ENCODE measurements around the gene KIAA1958.

Gene KIAA1958

DNA sequence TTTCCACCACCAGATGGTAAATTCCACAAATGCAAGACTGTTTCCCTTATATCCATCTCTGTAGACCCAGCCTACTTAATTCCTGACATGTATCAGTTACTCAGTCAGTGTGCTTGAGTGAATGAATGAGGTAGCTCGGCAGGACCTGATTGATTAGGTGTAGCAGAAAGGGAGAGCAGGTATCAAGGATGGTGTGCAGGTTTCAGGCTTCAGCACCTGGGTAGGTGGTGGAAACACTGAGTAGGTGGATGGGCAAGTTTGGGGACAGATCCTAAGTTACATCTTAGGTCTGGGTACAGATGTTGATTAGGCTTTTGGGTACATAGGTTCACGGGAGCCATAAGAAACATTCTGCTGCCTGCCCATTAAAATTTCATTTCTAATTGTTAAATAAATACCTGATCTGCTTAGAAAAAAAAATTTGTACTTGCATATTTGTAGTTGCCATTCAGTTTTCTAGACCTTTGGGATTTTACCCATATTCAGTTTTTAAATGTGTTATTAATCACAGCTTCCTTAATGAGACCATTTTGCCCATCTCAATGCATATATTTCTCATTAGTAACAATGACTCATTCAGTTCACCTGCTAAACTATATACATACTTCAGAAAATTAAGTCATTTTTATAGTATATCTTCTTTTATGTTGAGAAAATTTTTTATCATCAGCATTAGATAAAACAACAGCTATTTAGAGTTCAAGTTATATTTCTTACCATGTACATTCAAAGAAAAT lies 119.5 kb downstream of the KIAA1958 start:
- no peak for DNase-seq

DNA sequence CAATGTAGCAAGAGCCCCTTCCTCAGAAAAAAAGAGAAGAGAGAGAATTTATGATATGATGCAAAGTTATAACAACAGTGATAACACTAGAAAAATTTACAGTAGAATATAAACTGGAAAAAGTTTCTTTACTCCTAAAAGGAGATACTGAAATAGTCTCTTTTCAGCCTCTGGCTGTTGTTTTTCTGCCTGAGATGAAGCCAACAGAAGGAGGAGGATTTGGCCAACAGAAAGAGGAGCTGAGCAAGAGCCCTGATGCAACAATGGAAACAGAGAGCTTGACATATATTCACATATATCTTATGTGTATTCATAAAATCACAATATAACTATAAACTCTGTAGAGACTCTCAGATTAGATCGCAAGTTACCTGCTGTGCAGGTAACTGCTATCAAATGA lies 122.2 kb downstream of the KIAA1958 start:
- no peak for DNase-seq

DNA sequence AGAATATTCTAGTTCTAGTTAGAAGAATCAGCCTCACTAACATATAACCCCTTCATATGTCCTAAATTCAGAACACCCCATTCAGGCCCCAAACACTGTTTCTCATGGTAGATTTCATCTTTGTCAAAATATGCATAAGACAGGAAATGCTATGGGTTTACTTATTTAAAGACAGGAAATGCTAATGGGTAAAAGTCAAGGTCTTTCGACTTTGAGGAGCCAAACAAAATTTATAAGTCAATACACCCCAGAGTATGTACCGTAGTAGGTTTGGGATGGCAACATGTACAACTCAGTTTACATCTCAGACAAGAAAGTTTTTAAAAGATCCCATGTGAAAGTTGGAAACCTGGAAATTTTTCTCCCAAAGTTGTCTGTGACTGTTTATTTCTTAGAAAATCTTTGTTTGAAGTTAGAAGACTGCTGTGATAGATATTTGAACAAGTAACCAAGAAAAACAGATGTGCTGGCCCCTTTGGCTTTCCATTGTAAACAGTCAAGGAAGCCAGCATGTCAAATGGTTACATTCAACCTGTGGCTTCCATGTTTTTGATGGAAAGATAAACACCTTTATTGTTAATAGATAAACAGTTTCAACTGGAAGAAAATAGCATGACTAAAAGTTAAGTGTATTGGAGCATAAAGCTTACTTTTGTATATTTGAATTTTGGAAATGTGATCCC lies 129.1 kb downstream of the KIAA1958 start:
- DNase-seq: no peak

DNA sequence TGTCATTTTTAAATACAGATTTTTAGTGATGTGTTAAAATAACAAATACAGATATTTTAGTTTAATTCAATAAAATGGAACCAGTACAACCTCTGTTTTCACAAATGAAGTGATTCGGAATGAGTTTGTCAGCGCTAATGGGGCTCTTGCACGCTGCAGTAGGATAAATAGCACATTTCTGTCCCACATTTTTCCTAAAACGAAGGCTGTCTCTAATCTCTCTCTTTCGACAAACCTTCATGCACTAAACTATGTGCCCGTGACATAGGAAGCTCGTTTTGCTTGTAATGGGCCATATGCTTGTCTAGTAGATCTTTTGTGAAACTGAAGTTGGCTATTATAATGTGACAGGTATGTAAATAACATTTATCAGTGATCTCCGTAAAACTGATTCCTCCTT lies 130.7 kb downstream of the KIAA1958 start:
- no peak for DNase-seq

DNA sequence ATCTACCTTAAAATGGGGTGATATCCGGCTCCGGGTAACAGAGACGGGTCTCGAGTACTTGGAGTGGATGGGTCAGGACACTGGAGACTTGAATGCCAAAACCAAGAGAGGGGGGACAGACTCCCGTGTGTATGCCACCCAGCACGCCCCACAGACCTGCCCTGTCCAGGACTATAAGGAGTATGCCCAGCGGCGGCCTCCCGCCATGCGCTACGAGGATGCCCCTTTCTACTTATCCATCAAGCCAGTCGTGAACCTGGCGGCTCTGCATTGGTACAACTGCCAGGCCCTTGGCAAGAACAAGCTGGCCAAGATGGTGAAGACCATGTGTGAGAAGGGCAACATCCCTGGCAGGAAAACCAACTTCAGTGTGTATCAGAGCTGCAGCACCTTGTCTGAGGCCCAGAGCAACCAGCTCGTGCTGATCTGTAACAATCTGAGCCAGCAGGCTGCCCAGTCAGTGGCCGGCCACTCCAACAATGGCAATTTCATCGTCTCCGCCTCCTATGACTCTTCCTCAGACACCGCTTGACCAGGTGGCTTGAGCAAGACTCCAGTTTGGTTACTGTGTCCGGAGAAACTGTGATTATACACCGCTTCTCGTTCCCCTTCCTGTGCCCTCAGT lies 131.9 kb downstream of the KIAA1958 start:
- no peak for DNase-seq

DNA sequence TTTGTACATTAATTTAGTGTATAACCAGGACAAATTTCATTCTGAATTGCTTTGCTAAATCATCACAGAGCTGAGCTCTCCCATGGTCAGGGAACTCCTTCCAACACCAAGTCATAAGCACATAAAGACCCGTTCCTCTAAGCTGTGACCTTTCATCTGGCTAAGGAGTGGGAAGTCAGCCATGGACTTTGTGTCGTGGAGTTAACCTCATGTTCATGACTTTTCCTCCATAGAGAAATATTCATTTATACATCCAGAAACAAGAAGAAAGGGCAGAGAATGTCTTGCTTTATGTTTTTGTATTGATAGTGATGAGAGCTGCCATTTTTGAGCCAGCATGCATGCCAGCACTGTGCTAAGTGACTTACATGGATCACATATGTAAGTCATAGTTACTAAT lies 133.8 kb downstream of the KIAA1958 start:
- DNase-seq: no peak

DNA sequence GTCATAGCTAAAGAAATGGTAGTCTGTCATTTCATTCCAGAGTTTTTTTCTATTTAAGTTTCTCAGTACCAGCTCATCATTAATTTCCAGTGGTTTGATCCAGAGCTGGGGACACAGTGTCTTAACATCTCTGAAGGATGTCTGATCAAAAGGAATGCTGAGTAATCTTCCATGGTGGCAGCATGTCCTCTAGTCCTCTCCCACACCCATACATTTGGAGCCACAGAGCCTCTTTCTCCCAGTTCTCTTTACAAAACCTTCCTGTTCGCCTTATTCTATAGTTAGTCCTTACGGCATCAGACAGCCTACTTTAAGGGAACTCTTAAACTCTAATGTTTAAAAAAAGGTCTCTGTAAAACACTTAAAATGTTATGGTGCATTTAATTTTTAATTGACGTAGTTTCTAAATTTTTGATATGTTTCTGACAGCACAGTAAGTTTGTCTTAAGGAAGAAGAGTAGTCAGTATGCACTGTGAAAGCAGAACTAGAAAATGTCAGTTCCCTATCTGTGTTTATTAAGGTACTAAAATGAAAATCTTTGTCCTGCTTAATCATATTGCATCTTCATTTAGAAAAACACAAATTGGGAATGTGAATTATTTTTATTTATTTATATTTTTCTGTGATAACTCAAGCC lies 134.5 kb downstream of the KIAA1958 start:
- DNase-seq: no peak

DNA sequence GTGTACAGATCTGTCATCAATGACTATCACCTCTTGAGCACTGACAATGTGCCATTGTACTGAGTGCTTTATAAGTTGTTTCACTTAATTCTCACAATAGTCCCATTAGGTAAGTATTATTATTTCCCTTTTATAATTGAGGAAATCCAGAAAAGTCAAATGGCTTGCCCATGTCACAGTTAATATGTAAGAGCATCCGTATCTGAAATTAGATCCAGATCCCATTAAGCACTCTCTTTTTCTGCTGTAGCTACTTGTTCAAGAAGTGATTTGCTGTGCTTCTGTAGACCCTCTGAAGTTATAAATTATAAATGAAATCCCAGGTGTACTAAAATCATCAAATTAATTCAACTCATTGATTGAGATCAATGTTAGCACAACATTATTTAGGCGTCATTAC lies 136.6 kb downstream of the KIAA1958 start:
- no peak for DNase-seq

DNA sequence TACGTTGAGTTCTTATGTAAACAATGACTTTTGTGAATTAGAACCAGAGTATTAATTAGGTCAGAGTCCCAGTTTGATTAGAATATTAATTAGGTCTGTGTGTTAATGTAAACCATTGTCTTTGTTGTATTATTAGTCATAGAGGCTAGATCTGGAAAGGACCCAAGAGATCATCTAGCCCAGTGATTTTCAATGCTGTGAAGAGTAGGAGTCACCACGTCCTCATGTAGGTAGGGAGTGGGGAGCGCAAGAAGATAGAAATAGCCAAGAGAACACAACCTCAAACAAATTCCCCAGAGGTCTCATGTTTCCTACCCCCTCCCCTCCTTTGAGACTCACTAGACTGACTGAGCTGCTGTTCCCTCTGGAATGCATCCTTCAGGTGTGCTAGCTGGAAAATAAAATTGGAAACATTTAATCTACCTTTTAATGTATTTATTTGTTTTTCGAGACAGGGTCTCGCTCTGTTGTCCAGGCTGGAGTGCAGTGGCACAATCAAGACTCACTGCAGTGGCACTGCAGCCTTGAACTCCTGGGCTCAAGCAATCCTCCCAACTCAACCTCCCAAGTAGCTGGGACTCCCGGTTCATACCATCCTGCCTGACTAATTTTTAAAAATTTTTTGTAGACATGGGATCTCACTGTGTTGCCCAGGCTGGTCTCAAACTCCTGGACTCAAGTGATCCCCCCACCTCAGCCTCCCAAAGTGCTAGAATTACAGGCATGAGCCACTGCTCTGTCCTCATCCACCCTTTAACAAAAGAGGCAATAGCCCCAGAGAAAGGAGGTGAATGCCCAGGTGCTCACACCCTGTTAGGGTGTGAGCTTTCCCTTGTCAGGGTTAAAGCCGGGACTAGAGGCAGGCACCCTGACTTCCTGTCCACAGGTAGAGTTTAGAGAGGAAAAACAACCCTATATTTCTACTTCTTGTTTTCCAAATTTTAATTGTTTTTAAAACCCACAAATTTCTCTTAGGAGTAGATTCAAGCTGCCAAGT lies 138.4 kb downstream of the KIAA1958 start:
- DNase-seq: no peak

DNA sequence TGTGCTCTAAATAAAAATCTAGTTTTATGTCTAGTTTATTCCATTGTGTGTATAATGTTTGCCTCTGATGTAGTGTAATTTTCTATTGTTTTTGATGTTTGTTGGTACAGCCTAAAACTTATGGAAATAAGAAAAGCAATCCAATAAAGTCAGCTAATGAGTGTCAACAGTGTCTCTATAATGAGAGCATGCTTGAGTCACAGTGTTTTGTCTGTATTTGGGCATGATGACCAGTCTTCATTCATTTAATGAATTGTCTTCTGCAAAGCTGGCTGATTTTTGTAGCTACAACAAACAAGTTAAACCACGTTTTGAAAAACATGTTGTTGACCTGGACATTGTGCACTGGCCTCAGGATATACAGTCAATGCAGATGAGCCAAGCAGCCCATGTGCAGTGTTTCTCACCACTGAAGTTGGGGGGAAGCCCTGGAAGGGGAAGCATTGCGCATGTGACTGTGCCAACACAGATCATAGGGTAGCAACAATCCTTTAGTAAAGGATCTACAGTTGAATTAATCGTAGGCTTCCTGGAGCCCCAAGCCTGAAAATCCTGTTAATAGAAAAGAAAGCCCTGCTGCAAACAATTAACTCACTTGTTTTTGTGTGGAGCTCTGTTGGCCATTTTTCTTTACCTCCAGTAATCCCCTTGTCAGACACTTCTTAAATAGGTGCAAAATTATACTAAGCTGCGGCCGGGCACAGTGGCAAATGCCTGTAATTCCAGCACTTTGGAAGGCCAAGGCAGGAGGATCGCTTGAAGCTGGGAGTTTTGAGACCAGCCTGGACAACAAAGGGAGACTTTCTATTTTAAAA lies 143.3 kb downstream of the KIAA1958 start:
- DNase-seq: no peak

DNA sequence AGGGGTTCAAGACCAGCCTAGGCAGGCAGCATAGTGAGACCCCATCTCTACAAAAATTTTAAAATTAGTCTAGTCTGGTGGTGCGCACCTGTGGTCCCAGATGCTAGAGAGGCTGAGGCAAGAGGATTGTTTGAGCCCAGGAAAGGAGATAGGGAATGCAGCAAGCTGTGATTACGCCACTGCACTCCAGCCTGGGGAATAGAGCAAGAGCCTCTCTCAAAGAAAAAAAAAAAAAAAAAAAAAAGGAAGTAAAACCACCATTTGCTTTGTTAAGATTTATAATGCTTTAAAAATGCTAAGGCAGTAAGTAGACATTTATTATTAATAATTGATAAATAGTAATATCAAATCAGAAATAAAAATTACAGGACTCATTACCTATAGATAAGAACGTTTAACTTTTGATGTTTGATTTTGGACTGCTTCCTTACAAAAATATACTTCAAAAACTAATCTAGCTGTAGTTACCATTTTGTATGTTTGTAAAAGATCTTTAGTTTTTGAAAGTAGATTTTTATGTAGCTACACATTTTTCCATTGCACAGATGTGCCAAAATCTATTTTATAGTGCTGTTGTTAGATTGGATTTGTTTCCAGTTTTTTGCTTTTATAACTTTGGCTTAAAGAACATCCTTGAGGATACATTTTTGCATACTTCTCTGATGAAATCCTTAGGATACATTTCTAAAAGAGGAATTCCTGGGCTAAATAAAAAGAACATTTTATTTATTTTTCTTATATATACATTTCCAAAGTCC lies 144.9 kb downstream of the KIAA1958 start:
- no peak for DNase-seq

DNA sequence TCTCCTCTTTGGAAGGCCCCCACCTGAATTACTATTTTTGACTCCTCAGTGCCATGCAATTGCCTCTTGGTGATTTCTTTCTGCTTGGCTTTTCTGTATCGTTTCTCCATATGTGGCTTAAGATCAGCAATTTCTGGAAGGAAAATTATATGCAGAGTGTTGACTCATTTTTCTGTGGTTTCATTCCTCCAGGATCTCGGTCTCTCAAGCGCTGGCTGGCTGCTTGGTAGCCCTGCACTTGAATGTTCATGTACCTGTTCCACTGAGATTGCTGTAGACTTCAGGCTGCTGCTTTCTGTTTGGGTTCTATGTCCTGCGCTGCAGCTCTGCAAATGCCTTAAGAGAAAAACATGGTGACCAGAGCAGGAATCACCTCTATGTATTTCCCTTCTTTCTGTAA lies 153.7 kb downstream of the KIAA1958 start:
- no peak for DNase-seq

DNA sequence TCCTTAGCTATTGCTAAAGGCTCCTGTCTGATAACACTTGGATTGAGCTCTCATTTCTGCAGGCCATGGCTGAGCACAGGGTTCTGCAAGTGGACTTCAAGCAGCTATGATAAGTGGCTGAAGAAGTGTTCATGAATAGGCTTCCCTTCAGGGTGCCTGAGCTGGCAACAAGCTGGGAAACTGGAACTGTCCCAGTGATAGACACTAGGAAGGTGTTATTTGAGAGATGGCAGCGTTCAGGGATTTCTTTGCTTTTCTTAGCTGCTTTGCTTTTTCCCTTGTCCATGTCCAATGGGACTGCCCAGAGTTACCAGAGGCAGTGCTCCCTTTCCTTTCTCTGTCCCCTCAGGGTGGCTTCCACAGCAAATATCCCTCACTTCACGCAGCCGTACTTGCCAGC lies 155.5 kb downstream of the KIAA1958 start:
- DNase-seq: no peak

DNA sequence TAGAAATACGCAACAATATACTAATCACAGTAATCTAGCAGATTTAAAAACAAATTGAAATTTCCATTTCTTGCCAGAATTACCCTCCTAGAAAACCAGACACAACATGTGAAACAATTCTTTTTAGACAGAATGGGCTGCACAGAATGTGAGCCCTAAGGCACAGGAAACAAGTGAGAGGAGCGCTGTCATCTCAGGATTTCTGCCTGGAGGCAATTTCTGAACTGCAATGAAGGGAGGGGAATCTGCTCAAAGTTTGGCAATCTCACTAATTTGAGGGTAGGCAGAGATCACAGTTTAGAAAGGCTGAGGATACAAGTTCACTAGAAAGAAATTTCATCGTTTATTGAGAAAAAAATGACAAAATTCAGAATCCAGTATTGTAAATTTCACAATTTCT lies 161.0 kb downstream of the KIAA1958 start:
- no peak for DNase-seq

DNA sequence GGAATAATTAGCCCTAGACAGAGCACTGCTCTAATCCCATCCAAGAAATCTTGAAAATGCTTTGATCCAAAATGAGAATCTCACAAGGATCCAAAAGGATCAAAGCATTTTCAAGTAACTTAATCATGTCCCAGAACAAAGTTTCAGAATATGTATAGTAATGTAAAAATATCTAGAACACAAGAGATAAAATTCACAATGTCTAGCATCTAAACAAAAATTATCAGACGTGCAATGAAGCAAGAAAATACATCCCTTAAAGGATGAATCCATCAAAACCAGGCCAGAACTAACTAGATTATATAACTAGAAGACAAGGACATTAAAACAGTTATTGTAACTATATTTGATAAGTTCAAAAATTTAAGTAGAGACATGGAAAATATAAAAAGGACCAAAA lies 162.0 kb downstream of the KIAA1958 start:
- no peak for DNase-seq

DNA sequence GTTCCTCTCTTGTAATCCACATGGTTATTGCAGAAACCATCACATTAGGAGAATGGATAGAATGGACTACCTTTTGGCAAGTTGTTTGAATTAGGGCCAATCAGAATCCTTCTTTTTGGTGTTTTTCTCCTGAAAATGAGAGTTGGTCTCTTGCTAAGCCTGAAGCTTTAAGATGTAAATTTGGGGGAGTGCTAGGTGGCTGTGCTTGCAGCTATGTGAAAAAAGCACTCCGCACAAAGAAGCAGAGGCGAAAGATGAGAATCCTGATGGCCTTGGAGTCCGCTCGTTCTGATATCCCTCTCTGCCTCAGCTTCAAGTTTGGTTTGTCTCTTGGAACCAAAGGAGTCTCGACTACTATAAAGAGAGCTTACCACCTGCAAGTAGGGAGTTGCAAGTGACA lies 167.7 kb downstream of the KIAA1958 start:
- no peak for DNase-seq

DNA sequence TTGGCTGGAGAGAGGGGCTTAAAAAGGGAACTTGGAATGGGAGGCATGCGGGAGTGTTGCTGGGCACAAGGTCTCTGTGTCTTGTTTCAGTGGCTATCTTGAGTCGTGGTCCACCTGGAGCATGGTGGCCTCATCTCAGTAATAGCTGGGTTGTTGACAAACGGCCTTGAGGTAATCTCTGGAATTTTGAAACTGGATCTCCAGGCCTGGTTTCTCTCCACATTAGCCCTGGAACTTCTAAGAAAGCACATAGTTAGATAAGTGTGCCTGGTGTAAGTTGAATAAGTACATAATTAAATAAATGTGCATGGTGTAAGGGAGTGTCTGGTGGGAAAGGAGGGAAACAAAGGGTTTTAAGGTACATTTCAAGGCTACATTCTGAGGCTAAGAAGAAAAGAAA lies 169.0 kb downstream of the KIAA1958 start:
- no peak for DNase-seq

DNA sequence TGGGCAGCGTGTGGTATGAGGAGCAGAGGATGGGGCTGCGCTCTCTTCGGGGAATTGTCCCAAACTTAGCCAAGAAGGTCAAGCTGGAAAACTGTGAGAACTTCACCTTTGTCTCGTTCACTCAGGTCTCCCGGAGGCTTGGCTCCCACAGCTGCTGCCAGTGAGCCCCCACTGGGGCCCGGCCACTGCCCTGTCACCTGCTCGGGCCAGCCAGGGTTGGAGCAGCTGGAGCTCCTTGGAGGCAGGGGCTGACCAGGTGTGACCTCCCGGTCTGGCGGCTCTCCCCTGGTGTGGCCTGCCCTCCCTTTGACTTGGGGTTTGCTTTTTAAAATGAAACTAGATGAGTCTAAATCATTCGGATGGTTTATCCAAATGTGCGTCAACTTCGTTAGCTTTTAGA lies 173.3 kb downstream of the KIAA1958 start:
- no peak for DNase-seq

DNA sequence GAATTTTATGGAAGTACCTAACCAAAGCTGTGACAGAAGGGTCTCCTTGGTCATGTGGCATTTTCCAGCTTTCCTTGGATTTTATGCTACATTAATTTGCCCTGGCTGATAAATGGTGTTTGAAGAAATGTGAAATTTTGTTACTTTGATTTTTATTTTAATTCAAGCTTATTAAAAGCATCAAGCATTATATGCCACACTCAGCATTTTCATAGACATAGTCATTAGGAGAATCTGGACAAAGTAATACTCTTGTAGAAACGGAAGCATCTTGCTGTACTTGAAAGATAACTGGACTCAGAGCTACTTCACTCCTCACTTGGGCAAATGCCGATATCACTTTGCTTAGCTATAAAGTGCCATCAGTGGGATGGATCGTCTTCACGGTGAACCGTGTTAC lies 177.1 kb downstream of the KIAA1958 start:
- no peak for DNase-seq

DNA sequence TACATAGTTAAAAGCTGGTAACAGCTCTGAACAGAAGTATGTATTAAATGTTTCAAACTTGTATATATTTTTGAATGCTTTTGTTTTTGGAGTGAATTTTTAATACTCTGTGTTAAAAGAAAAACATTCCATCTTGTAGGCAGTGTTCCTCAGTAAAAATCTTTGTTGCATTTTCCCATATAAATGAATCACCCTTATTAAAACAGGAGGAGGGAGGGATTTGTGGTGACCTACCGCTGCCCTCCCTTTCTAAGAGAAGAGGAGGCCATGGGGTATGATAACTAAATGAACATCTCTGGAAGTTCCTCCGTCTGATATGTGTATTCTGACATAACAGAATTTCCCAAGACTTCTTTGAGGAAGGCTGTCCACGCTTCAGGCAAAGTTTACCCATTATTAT lies 177.9 kb downstream of the KIAA1958 start:
- peak; percentile 73 for DNase-seq

DNA sequence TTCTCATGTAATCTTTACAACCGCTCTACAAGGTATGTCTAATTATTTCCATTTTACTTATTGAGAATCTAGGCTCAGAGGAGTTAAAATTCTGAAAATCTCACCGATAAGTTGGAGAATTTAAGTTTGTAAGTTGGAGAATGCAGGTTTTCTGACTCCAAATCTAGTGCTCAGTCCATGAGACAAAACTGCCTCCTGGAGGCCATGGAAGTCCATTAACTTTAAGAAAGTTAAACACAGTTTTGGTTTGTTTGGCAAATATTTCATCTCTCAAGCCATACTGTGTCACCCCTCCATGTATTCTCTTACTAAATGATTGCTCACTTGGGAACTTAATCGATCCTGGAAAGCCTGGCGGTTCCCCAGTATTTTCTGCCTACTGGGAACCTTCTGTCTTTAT lies 178.7 kb downstream of the KIAA1958 start:
- DNase-seq: peak; percentile 32

All from fibroblast of skin of back (primary cell).